HG03175 (cell line): Measurements from ENCODE around the gene SLCO1B1.

Experiments
- ATAC-seq: cut with Tn5 transposase; IDR thresholded peaks from one replicate; pipeline ENCODE4 v1.9.1; 2021; ENCODE audit warnings: mild to moderate bottlenecking, moderate library complexity; ENCODE audit not compliant: unreplicated experiment

Gene SLCO1B1

GRCh38 chr12:21220266-21220665 lies 89.3 kb downstream of the SLCO1B1 start:
- ATAC-seq, result no peak

- ATAC-seq, result no peak
These were observed 90.1 kb downstream of the SLCO1B1 start for GRCh38 chr12:21221072-21221471.

GRCh38 chr12:21221778-21222177 lies 90.8 kb downstream of the SLCO1B1 start:
- ATAC-seq, result peak; percentile 51

DNA sequence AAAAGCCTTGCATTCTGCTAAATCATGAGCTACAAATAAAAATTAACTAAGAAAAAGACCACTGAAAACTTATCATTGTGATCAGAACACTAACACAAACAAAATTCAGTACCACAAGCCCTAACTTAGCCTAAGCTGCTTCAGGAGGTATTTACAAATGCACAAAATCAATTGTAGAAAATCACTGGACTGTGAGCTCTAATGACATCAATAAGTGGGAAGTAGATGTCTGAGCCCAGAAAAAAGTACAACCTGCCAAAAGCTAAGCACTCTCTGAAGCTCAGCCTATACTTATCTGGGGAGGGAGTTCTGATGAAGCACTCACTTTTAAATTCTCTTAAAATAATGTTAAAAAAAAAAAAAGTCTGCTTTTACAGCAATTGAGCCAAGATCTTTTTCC lies 92.9 kb downstream of the SLCO1B1 start:
- no peak for ATAC-seq

- no peak for ATAC-seq
These were observed 103.4 kb downstream of the SLCO1B1 start for GRCh38 chr12:21234395-21234794.

GRCh38 chr12:21239866-21240265 lies 108.9 kb downstream of the SLCO1B1 start:
- no peak for ATAC-seq

DNA sequence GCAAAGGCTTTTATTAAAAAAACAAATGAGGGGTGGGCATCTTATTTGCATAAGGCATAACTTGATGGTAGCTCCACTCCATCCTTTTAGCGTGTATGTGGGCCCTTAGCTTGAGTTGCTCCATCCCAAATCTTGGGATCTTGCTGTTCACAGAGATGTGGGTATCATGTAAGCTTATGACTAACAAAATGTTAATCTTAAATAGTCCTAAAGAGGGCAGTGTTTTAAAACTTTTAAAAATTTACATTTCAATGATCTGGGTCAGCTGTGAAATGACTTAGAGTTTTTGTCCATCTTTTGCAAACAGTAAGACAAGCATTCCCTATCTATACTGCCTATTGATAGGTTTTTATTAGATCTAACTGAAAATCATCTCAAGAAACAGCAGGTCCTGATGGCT lies 117.7 kb downstream of the SLCO1B1 start:
- no peak for ATAC-seq

DNA sequence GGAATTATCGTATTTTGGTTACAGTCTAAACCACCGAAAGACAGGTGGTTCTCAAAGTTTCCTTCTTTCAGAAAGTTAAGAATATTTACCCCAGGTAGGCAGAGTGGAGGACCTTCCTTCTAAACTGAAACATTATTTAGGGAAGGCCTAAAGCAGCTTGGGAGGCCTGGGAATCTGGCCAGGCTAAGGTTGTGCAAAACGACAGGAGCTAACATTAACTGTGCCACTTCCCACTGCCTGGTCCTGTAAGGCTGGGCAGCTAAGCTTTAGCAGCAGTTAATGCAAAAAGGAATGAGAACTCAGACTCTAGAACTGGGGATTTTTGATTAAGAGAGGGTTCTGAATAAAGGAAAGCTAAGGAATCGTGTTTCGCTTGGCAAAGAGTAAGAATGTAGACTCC lies 121.1 kb downstream of the SLCO1B1 start:
- ATAC-seq, result no peak

DNA sequence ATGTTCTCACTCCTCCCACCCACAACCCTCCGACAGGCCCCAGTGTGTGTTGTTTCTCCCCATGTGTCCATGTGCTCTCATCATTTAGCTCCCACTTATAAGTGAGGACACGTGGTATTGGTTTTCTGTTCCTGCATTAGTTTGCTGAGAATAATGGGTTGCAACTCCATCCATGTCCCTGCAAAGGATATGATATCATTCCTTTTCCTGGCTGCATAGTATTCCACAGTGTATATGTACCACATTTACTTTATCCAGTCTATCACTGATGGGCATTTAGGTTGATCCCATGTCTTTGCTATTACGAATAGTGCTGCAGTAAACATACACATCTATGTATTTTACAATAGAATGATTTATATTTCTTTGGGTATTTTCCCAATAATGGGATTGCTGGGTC lies 126.2 kb downstream of the SLCO1B1 start:
- no peak for ATAC-seq

- no peak for ATAC-seq
These were observed 133.2 kb downstream of the SLCO1B1 start for GRCh38 chr12:21264232-21264631.

- no peak for ATAC-seq
These were observed 134.9 kb downstream of the SLCO1B1 start for GRCh38 chr12:21265932-21266331.

- ATAC-seq, result no peak
These were observed 145.8 kb downstream of the SLCO1B1 start for GRCh38 chr12:21276826-21277225.
